Measurements from ENCODE around the gene TMEM45A.
"Not testable (repeated sequence)": the region's sequence is repeated elsewhere in the genome, so short reads cannot be mapped to it uniquely, and the experiment has no call there.

Gene TMEM45A

DNA sequence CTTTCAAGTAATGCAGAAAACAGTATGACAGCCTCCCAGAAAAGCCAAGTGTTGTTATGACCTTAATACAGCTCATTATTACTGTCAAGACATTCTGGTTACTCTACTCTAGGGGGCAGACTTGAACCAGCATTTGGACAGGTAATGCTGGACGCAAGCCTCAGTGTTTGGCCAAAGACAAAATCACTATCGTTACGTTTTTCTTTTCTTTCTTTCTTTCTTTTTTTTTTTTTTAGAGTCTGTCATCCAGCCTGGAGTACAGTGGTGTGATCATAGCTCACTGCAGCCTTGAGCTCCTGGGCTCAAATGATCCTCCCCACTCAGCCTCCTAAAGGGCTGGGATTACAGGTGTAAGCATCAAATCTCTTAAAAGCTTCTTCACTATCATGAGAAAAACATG, 29.4 kb upstream of the TMEM45A start:
- no peak overlapping the region for H3K9ac ChIP-seq (ENCODE audit: low read length)
- no peaks in the 10 kb centered on the region for H3K36me3 ChIP-seq (ENCODE audit: control insufficient read depth, insufficient read depth, low read length)
- H3K27me3 ChIP-seq (ENCODE audit: control insufficient read depth, insufficient read depth, low read length), result no peaks in the 10 kb centered on the region
- H3K4me3 ChIP-seq (ENCODE audit: low read depth, low read length), result no peak overlapping the region
- H3K9me3 ChIP-seq (ENCODE audit: control insufficient read depth, insufficient read depth, low read depth, low read length), result peaks cover 24% of the 10 kb centered on the region
- H3K27ac ChIP-seq (ENCODE audit: low read depth, low read length), result no peak overlapping the region
- peaks cover 10% of the 10 kb centered on the region for H3K4me1 ChIP-seq (ENCODE audit: control insufficient read depth, insufficient read depth, low read length)

DNA sequence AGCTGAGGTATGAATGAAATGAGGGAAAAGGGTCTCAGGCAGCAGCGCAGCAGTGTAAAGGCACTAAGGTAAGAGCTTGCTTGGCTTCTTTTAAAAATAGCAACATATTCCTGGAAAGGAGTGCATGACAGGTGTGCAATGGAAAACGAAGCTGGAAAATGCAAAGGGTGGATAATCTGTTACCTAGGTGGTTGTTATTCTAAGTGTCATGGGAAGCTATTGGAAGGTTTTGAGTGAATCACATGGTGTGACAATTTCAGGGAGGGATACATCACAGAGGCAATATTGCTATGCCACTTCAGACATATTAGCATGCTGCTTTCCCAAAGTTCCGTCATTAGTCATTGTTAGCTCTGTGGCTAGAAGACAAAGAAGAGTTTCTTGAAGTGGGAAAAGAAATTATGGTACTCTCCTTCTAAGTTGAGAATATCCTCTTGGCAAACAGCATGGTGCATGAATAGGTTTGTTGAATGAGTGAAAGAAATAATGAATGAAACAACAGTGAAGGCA, 28.7 kb upstream of the TMEM45A start:
- no peaks in the 10 kb centered on the region for H3K27me3 ChIP-seq (ENCODE audit: control insufficient read depth, insufficient read depth, low read length)
- no peak overlapping the region for H3K4me3 ChIP-seq (ENCODE audit: low read depth, low read length)
- H3K9ac ChIP-seq (ENCODE audit: low read length), result no peak overlapping the region
- H3K9me3 ChIP-seq (ENCODE audit: control insufficient read depth, insufficient read depth, low read depth, low read length), result peaks cover 24% of the 10 kb centered on the region
- H3K4me1 ChIP-seq (ENCODE audit: control insufficient read depth, insufficient read depth, low read length), result peaks cover 10% of the 10 kb centered on the region
- no peaks in the 10 kb centered on the region for H3K36me3 ChIP-seq (ENCODE audit: control insufficient read depth, insufficient read depth, low read length)
- H3K27ac ChIP-seq (ENCODE audit: low read depth, low read length), result no peak overlapping the region

DNA sequence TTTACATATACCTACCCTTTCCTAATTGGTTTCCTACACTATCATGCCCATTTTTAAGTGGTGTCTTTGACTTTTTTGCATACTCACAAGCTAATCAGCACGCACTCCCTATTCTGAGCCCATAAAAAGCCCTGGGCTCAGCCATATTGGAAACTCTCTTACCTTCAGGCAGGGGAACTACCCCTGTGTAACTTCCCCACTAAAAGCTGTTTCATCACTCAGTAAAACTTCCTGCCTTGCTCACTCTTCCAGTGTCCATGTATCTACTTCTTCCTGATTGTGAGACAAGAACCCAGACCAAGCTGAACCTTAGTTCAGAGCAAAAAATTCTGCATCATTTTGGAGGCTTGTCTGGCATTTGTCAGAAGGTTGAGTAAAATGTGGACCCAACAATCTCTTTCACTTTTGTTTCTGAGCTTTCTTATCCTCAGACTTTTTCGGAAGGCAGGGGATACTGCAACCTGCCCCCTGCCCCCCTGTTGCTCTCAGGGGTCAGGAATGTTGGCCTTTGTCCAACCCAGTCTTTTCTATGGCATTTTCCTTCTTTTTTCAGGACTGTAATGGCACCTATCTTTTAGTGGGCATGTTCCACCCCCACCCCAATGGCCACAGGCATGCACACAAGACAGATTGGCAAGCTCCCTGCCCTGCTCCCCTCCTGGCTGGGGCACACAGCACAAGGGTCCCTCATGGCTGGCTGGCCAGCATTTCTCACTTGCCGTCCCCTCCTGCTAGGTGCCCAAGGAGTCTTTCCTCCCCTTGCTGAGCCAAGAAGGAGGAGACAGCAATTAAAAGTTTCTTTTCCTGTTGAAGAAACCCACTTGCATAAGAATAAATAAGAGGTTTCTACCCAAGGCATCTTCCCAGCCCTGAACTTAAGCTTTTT, 26.3 kb upstream of the TMEM45A start:
- Histone ChIP-seq H3K9ac (ENCODE audit: low read length) (no peak overlapping the region), H3K9me3 (ENCODE audit: control insufficient read depth, insufficient read depth, low read depth, low read length) (peaks cover 36% of the 10 kb centered on the region), H3K27ac (ENCODE audit: low read depth, low read length) (no peak overlapping the region), H3K36me3 (ENCODE audit: control insufficient read depth, insufficient read depth, low read length) (no peaks in the 10 kb centered on the region), H3K27me3 (ENCODE audit: control insufficient read depth, insufficient read depth, low read length) (no peaks in the 10 kb centered on the region), H3K4me1 (ENCODE audit: control insufficient read depth, insufficient read depth, low read length) (peaks cover 10% of the 10 kb centered on the region), H3K4me3 (ENCODE audit: low read depth, low read length) (no peak overlapping the region)

DNA sequence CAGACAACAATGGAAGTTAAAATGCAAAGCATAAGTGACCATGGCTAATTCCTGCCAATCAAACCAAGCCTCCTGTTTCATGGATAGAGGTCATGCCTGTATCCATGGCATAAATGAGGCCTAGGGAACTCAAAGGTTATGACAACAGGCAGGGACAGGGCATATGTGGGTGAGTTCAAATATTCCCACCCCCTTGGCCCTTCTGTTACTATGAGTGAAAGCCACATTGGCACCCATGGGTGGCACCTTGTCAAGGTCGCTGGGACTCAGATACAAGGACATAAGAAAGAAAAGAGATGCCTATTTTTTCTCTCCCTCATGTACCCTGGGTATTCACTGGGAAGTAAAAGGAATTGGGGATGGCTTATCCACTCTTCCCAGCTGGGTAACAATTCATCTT, 25.3 kb upstream of the TMEM45A start:
- peaks cover 36% of the 10 kb centered on the region for H3K9me3 ChIP-seq (ENCODE audit: control insufficient read depth, insufficient read depth, low read depth, low read length)
- peaks cover 10% of the 10 kb centered on the region for H3K4me1 ChIP-seq (ENCODE audit: control insufficient read depth, insufficient read depth, low read length)
- H3K36me3 ChIP-seq (ENCODE audit: control insufficient read depth, insufficient read depth, low read length), result no peaks in the 10 kb centered on the region
- H3K27ac ChIP-seq (ENCODE audit: low read depth, low read length), result no peak overlapping the region
- H3K4me3 ChIP-seq (ENCODE audit: low read depth, low read length), result no peak overlapping the region
- no peak overlapping the region for H3K9ac ChIP-seq (ENCODE audit: low read length)
- no peaks in the 10 kb centered on the region for H3K27me3 ChIP-seq (ENCODE audit: control insufficient read depth, insufficient read depth, low read length)

DNA sequence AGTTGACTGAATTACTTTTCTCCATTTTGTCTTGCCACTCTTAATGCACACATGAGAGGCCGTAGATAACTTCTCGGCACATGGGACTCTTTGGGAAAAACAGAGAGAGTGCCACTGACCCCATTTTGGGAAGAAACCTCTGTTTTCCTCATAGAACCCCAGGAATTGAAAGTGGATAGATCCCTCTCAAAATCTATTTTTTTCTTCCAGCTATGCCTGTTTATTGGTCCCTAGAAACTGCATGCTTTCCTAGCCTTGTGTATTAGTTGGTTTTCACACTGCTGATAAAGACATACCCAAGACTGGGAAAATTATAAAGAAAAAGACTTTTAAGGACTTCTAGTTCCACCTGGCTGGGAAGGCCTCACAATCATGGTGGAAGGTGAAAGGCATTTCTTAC, 23.7 kb upstream of the TMEM45A start:
- Histone ChIP-seq H3K36me3 (ENCODE audit: control insufficient read depth, insufficient read depth, low read length) (no peaks in the 10 kb centered on the region), H3K27me3 (ENCODE audit: control insufficient read depth, insufficient read depth, low read length) (no peaks in the 10 kb centered on the region), H3K27ac (ENCODE audit: low read depth, low read length) (no peak overlapping the region), H3K9ac (ENCODE audit: low read length) (no peak overlapping the region), H3K9me3 (ENCODE audit: control insufficient read depth, insufficient read depth, low read depth, low read length) (peaks cover 36% of the 10 kb centered on the region), H3K4me3 (ENCODE audit: low read depth, low read length) (no peak overlapping the region), H3K4me1 (ENCODE audit: control insufficient read depth, insufficient read depth, low read length) (peaks cover 10% of the 10 kb centered on the region)

DNA sequence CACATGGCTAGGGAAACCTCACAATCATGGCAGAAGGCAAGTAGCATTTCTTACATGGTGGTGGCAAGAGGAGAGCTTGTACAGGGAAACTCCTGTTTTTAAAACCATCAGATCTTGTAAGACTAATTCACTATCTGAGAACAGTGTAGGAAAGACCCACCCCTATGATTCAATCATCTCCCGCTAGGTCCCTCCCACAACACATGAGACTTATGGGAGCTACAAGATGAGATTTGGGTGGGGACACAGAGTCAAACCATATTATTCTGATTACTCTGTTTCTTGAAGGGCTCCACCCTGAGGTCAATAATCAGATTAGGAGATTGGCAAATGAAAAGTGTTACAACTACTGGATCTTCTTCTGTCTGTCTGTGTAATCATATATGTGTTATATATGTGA, 21.5 kb upstream of the TMEM45A start:
- Histone ChIP-seq H3K9me3 (ENCODE audit: control insufficient read depth, insufficient read depth, low read depth, low read length) (peaks cover 36% of the 10 kb centered on the region), H3K4me1 (ENCODE audit: control insufficient read depth, insufficient read depth, low read length) (peaks cover 9% of the 10 kb centered on the region), H3K36me3 (ENCODE audit: control insufficient read depth, insufficient read depth, low read length) (no peaks in the 10 kb centered on the region), H3K4me3 (ENCODE audit: low read depth, low read length) (no peak overlapping the region), H3K27ac (ENCODE audit: low read depth, low read length) (no peak overlapping the region), H3K27me3 (ENCODE audit: control insufficient read depth, insufficient read depth, low read length) (no peaks in the 10 kb centered on the region), H3K9ac (ENCODE audit: low read length) (no peak overlapping the region)

DNA sequence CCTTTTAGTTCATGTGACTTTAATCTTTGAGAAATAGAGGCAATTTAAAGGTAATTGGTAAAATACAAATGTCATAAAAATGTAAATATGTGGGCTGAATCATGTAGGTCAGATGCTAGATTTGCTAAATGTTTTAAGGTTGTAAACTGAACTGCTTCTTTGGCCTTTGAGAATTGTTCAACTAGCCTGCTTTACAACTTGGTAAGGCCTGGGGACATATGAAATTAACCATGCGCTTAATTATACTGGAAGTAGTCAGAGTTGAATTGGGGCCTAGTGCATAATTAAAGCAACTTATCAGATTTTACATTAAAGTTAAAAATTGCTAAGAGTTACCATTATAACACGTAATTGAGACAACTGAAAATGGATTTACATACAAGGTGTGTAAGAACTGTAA, 21.0 kb upstream of the TMEM45A start:
- Histone ChIP-seq H3K27ac (ENCODE audit: low read depth, low read length) (no peak overlapping the region), H3K9ac (ENCODE audit: low read length) (no peak overlapping the region), H3K9me3 (ENCODE audit: control insufficient read depth, insufficient read depth, low read depth, low read length) (peaks cover 36% of the 10 kb centered on the region), H3K4me3 (ENCODE audit: low read depth, low read length) (no peak overlapping the region), H3K36me3 (ENCODE audit: control insufficient read depth, insufficient read depth, low read length) (no peaks in the 10 kb centered on the region), H3K27me3 (ENCODE audit: control insufficient read depth, insufficient read depth, low read length) (no peaks in the 10 kb centered on the region), H3K4me1 (ENCODE audit: control insufficient read depth, insufficient read depth, low read length) (peaks cover 4% of the 10 kb centered on the region)

DNA sequence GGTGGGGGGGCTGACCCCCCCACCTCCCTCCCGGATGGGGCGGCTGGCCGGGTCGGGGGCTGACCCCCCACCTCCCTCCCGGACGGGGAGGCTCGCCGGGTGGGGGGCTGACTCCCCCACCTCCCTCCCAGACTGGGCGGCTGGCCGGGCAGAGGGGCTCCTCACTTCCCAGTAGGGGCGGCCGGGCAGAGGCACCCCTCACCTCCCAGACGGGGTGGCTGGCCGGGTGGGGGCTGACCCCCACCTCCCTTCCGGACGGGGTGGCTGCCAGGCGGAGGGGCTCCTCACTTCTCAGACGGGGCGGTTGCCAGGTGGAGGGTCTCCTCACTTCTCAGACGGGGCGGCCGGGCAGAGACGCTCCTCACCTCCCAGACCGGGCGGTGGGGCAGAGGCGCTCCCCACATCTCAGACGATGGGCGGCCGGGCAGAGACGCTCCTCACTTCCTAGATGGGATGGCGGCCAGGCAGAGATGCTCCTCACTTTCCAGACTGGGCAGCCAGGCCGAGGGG, 14.5 kb upstream of the TMEM45A start:
- H3K27me3 ChIP-seq (ENCODE audit: control insufficient read depth, insufficient read depth, low read length); H3K36me3 ChIP-seq (ENCODE audit: control insufficient read depth, insufficient read depth, low read length); H3K4me3 ChIP-seq (ENCODE audit: low read depth, low read length); H3K9ac ChIP-seq (ENCODE audit: low read length); H3K4me1 ChIP-seq (ENCODE audit: control insufficient read depth, insufficient read depth, low read length); H3K27ac ChIP-seq (ENCODE audit: low read depth, low read length); H3K9me3 ChIP-seq (ENCODE audit: control insufficient read depth, insufficient read depth, low read depth, low read length): not testable (repeated sequence)

DNA sequence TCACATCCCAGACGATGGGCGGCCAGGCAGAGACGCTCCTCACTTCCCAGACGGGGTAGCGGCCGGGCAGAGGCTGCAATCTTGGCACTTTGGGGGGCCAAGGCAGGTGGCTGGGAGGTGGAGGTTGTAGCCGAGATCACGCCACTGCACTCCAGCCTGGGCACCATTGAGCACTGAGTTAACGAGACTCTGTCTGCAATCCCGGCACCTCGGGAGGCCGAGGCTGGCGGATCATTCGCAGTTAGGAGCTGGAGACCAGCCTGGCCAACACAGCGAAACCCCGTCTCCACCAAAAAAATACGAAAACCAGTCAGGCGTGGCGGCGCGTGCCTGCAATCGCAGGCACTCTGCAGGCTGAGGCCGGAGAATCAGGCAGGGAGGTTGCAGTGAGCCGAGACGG, 13.9 kb upstream of the TMEM45A start:
- not testable (repeated sequence) for H3K9me3 ChIP-seq (ENCODE audit: control insufficient read depth, insufficient read depth, low read depth, low read length); H3K4me3 ChIP-seq (ENCODE audit: low read depth, low read length); H3K27ac ChIP-seq (ENCODE audit: low read depth, low read length); H3K4me1 ChIP-seq (ENCODE audit: control insufficient read depth, insufficient read depth, low read length); H3K9ac ChIP-seq (ENCODE audit: low read length); H3K27me3 ChIP-seq (ENCODE audit: control insufficient read depth, insufficient read depth, low read length); H3K36me3 ChIP-seq (ENCODE audit: control insufficient read depth, insufficient read depth, low read length)

DNA sequence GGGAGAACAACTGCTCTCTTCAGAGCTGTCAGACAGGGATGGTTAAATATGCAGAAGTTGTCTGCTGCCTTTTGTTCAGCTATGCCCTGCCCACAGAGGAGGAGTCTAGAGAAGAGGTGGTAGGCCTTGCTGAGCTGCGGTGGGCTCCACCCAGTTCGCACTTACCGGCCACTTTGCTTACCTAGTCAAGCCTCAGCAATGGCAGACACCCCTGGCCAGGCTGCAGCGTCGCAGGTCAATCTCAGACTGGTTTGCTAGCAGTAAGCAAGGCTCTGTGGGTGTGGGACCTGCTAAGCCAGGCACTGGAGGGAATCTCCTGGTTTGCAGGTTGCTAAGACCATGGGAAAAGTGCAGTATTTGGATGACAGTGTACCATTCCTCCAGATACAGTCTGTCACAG, 12.3 kb upstream of the TMEM45A start:
- no peak overlapping the region for H3K27ac ChIP-seq (ENCODE audit: low read depth, low read length)
- no peaks in the 10 kb centered on the region for H3K4me1 ChIP-seq (ENCODE audit: control insufficient read depth, insufficient read depth, low read length)
- no peaks in the 10 kb centered on the region for H3K27me3 ChIP-seq (ENCODE audit: control insufficient read depth, insufficient read depth, low read length)
- H3K9me3 ChIP-seq (ENCODE audit: control insufficient read depth, insufficient read depth, low read depth, low read length), result no peaks in the 10 kb centered on the region
- no peak overlapping the region for H3K4me3 ChIP-seq (ENCODE audit: low read depth, low read length)
- no peak overlapping the region for H3K9ac ChIP-seq (ENCODE audit: low read length)
- H3K36me3 ChIP-seq (ENCODE audit: control insufficient read depth, insufficient read depth, low read length), result no peaks in the 10 kb centered on the region

DNA sequence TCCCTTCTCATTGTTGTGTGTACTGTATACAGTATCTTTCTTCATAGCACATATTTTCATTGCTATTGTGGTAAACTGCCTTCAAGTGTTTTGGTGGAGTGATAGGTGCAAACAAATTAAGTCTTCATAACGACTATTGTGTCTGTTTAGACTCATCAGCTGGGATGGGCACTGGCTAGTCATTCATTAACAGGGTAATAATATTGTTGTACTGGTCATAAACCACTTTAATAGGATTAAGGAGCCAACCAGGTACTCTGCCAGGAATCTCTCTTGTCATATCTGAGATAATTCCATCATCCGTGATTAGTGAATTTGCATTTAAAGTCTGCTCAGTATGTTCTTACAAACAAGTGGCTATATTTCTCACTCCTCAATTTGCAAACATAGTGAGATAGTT, 10.2 kb upstream of the TMEM45A start:
- H3K9ac ChIP-seq (ENCODE audit: low read length), result no peak overlapping the region
- H3K36me3 ChIP-seq (ENCODE audit: control insufficient read depth, insufficient read depth, low read length), result no peaks in the 10 kb centered on the region
- no peak overlapping the region for H3K4me3 ChIP-seq (ENCODE audit: low read depth, low read length)
- no peaks in the 10 kb centered on the region for H3K27me3 ChIP-seq (ENCODE audit: control insufficient read depth, insufficient read depth, low read length)
- no peaks in the 10 kb centered on the region for H3K4me1 ChIP-seq (ENCODE audit: control insufficient read depth, insufficient read depth, low read length)
- no peaks in the 10 kb centered on the region for H3K9me3 ChIP-seq (ENCODE audit: control insufficient read depth, insufficient read depth, low read depth, low read length)
- no peak overlapping the region for H3K27ac ChIP-seq (ENCODE audit: low read depth, low read length)

All from HUES6 (cell line).